Keratinocyte (primary cell): Measurements from ENCODE around the gene JAK3. TPM values are rescaled to one million over a fixed set of nuclear protein-coding genes. Genes with fewer than 3 reads are reported as not detected.
A peak's percentile ranks its signal among the peaks of the same experiment; 100 is the strongest.

Experiments
- DNase-seq: peaks from one replicate; pipeline ENCODE4 v3.0.0-alpha.2; 2011; ENCODE audit warnings: low read depth, missing footprints, low spot score
- FAIRE-seq: peaks from 2 replicates; lab custom pipeline; 2011; peaks lifted over from hg19 to GRCh38; lab: Jason Lieb, UNC
- H2AFZ ChIP-seq: 2 replicates; pipeline ENCODE4 v1.6.0; 2012; ENCODE audit warnings: low read length, control low read depth, inconsistent platforms; ENCODE audit not compliant: control insufficient read depth
- H3K27ac ChIP-seq: 2 replicates; pipeline ENCODE4 v1.5.1; 2011; ENCODE audit warnings: low read length; ENCODE audit not compliant: control insufficient read depth, insufficient read depth
- H3K27me3 ChIP-seq: 3 replicates; pipeline ENCODE4 v1.6.0; 2011; ENCODE audit warnings: low read length; ENCODE audit not compliant: control insufficient read depth, insufficient read depth; ENCODE audit errors: extremely low read depth
- H3K36me3 ChIP-seq, 2 experiments: 2 replicates in 1 of 2; 3 replicates in 1 of 2; pipeline ENCODE4 v1.5.1; 2011; ENCODE audit warnings: low read length in 2 of 2, mild to moderate bottlenecking in 1 of 2; ENCODE audit not compliant: control insufficient read depth in 2 of 2, insufficient read depth in 2 of 2; ENCODE audit errors: extremely low read depth in 1 of 2
- H3K4me1 ChIP-seq: 3 replicates; pipeline ENCODE4 v1.5.1; 2011; ENCODE audit warnings: low read length; ENCODE audit not compliant: control insufficient read depth, insufficient read depth; ENCODE audit errors: extremely low read depth
- H3K4me2 ChIP-seq: 3 replicates; pipeline ENCODE4 v1.6.0; 2011; ENCODE audit warnings: low read depth, low read length; ENCODE audit not compliant: control insufficient read depth, insufficient read depth; ENCODE audit errors: extremely low read depth
- H3K4me3 ChIP-seq, 3 experiments: fragments of 200-600 bp in 1 of 3; sonication (generic) in 1 of 3; 2 replicates in 2 of 3; 3 replicates in 1 of 3; pipeline ENCODE4 v1.5.1; 2011 to 2016; ENCODE audit warnings: low read length in 3 of 3, mild to moderate bottlenecking in 3 of 3, control low read depth in 2 of 3, inconsistent platforms in 1 of 3, low read depth in 1 of 3, mixed read lengths in 1 of 3, mixed run types in 1 of 3, moderate library complexity in 1 of 3; ENCODE audit not compliant: control insufficient read depth in 2 of 3, insufficient read depth in 2 of 3; ENCODE audit errors: extremely low read depth in 1 of 3
- H3K79me2 ChIP-seq: 2 replicates; pipeline ENCODE4 v1.6.0; 2012; ENCODE audit warnings: low read length; ENCODE audit not compliant: control insufficient read depth, insufficient read depth
- H3K9ac ChIP-seq: 3 replicates; pipeline ENCODE4 v1.6.0; 2011; ENCODE audit warnings: low read length; ENCODE audit not compliant: control insufficient read depth, insufficient read depth; ENCODE audit errors: extremely low read depth
- H3K9me1 ChIP-seq: 3 replicates; pipeline ENCODE4 v1.6.0; 2011; ENCODE audit warnings: low read length; ENCODE audit not compliant: control insufficient read depth, insufficient read depth; ENCODE audit errors: extremely low read depth
- H3K9me3 ChIP-seq: 2 replicates; pipeline ENCODE4 v1.5.1; 2012; ENCODE audit warnings: low read depth, low read length; ENCODE audit not compliant: control insufficient read depth
- H4K20me1 ChIP-seq: 3 replicates; pipeline ENCODE4 v1.6.0; 2011; ENCODE audit warnings: low read length; ENCODE audit not compliant: control insufficient read depth, insufficient read depth; ENCODE audit errors: extremely low read depth
- EZH2 ChIP-seq: IDR thresholded peaks from one replicate; pipeline ENCODE4 v1.6.1; 2012; ENCODE audit warnings: inconsistent platforms, mild to moderate bottlenecking, low read length, moderate library complexity
- dilution Hi-C: fragments of 300-500 bp; cut with MboI; formaldehyde crosslinking; loops from one replicate; pipeline ENCODE4 v1.7.0; 2020; ENCODE audit warnings: low sequenced_read_pairs; ENCODE audit not compliant: extremely low pct_ligation_motif_present
- polyA plus RNA-seq, 5 experiments: library from polyadenylated mRNA; depleted of rRNA in 3 of 5; stranded (reverse) in 3 of 5; stranded (forward) in 1 of 5; unstranded in 1 of 5; fragments of >200 nt; gene quantifications; 1 replicate in 1 of 5; 2 replicates in 3 of 5; 3 replicates in 1 of 5; pipeline versions ENCODE4 v1.2.1 to v1.2.3, GENCODE V29; 2011 to 2012; ENCODE audit warnings: missing spikeins in 2 of 5, low read depth in 1 of 5, low replicate concordance in 1 of 5
- small RNA-seq, 3 experiments: library from RNA; depleted of rRNA; stranded (forward); fragments of <200 nt; gene quantifications; one replicate each; pipeline ENCODE3, GENCODE V24; 2012; ENCODE audit warnings: low read depth in 3 of 3, low replicate concordance in 1 of 3; ENCODE audit not compliant: insufficient read length in 3 of 3
- TF ChIP-seq, protein P1 (sequence below), 3 experiments: IDR thresholded peaks in 1 of 3; conservative IDR thresholded peaks in 1 of 3; optimal IDR thresholded peaks in 1 of 3; 2 replicates in 2 of 3; 3 replicates in 1 of 3; pipeline versions ENCODE3 to v1.5.1; 2011; ENCODE audit warnings: low read length in 3 of 3, mild to moderate bottlenecking in 3 of 3, moderate library complexity in 2 of 3, control low read depth in 1 of 3, inconsistent platforms in 1 of 3; ENCODE audit not compliant: insufficient read depth in 2 of 3; ENCODE audit errors: extremely low read depth in 1 of 3

The JAK3 gene
- polyA plus RNA-seq, 1 donor (not counting 4 experiments of a cell fraction or from before 2014, with no cell fraction given) = 0.37 TPM

DNA sequence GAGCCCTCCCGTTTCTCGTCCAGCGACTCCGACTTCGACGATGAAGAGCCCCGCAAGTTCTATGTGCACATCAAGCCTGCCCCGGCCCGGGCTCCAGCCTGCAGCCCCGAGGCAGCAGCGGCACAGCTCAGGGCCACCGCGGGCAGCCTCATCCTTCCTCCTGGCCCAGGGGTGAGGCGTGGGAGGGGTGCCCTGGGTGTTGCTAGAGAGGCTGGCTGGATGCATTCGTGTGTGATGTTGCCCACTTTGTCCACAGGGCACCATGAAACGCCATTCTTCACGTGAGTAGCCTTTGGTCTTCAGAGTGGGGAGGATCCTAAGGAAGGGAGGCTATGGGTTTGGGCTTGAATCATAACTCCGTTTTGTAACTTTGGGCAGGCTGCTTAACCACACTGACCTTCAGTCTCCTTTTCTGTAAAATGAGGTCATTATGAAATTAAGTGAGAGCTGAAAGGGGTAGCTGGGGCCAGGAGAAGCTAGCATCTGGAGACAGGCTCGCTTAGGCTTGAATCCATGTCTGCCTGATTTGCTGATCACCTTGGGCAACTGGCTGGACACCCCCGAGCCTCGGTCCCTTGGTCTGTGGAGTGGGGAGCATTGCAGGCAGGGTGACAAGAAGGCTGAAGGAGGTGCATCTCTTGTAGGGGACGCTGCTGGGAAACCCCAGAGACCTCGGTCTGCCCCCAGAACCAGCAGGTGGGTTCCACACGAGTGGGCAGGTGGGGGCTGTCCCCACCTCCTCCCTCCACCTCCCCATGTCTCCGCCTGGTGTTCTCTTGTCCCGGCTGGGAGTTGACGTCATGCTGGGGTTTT lies 71.6 kb downstream of the JAK3 start:
- H3K9me1 ChIP-seq = no peaks in the 10 kb centered on the region
- H3K4me2 ChIP-seq = no peak overlapping the region
- no peaks in the 10 kb centered on the region for H4K20me1 ChIP-seq
- H3K9me3 ChIP-seq = no peaks in the 10 kb centered on the region
- H2AFZ ChIP-seq = no peak overlapping the region
- H3K4me3 ChIP-seq = no peak overlapping the region
- dilution Hi-C loops = no loop called here
- FAIRE-seq = no peak
- H3K4me1 ChIP-seq = peaks cover 3% of the 10 kb centered on the region
- H3K36me3 ChIP-seq = no peaks in the 10 kb centered on the region
- H3K27me3 ChIP-seq = peaks cover 5% of the 10 kb centered on the region
- H3K27ac ChIP-seq = no peak overlapping the region
- no peaks in the 10 kb centered on the region for H3K79me2 ChIP-seq
- TF ChIP-seq, protein P1, sequence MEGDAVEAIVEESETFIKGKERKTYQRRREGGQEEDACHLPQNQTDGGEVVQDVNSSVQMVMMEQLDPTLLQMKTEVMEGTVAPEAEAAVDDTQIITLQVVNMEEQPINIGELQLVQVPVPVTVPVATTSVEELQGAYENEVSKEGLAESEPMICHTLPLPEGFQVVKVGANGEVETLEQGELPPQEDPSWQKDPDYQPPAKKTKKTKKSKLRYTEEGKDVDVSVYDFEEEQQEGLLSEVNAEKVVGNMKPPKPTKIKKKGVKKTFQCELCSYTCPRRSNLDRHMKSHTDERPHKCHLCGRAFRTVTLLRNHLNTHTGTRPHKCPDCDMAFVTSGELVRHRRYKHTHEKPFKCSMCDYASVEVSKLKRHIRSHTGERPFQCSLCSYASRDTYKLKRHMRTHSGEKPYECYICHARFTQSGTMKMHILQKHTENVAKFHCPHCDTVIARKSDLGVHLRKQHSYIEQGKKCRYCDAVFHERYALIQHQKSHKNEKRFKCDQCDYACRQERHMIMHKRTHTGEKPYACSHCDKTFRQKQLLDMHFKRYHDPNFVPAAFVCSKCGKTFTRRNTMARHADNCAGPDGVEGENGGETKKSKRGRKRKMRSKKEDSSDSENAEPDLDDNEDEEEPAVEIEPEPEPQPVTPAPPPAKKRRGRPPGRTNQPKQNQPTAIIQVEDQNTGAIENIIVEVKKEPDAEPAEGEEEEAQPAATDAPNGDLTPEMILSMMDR (optimal IDR thresholded peaks at IDR 0.05 in 1 of 3, IDR thresholded peaks at IDR 0.05 in 1 of 3, conservative IDR thresholded peaks at IDR 0.05 in 1 of 3; ENCODE audit: extremely low read depth in 1 of 3, insufficient read depth in 2 of 3, low read length in 3 of 3) = no peak
- no peak for TF ChIP-seq EZH2
- no peak overlapping the region for H3K9ac ChIP-seq
- DNase-seq = no peak

DNA sequence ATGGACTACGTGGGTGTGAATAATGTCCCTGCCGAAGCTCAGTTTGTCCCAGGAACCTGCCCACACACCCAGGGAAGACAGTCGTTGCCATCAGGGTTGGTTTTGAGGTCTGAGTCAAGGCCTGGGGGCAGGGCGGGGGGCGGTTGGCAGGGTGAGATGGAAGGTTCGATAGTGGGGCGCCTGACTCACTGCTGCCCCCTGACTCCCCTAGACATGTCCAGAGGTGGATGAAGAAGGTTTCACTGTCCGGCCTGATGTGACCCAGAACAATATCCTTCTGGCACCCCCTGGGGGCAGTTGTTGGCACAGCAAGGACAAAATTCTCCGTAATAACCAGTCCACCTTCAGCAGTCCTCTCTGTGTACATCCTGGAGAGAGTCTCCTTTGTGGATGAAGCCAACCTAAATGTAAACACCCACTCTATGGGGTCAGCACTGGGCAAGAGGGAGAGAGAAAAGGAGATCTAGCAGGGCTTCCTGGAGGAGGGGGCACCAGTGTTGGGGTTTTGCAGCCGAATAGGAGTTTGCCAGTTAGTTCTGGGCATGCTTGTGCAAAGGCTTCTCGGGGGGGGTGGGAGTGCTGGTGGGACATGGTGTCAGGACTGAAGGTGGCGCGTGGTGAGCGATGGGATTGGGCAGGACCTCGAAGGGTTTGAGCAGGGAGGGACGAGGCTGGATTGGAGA lies 72.4 kb downstream of the JAK3 start:
- Histone ChIP-seq H3K9me1 (no peaks in the 10 kb centered on the region), H3K9me3 (no peaks in the 10 kb centered on the region), H3K36me3 (no peaks in the 10 kb centered on the region), H3K27me3 (peaks cover 5% of the 10 kb centered on the region), H2AFZ (no peak overlapping the region), H3K4me3 (no peak overlapping the region), H4K20me1 (no peaks in the 10 kb centered on the region), H3K27ac (no peak overlapping the region), H3K79me2 (no peaks in the 10 kb centered on the region), H3K9ac (no peak overlapping the region), H3K4me2 (no peak overlapping the region), H3K4me1 (peaks cover 3% of the 10 kb centered on the region)
- dilution Hi-C loops = no loop called here
- DNase-seq (no peak), FAIRE-seq (no peak)
- TF ChIP-seq EZH2 = no peak
- TF ChIP-seq, protein P1 (optimal IDR thresholded peaks at IDR 0.05 in 1 of 3, IDR thresholded peaks at IDR 0.05 in 1 of 3, conservative IDR thresholded peaks at IDR 0.05 in 1 of 3; ENCODE audit: extremely low read depth in 1 of 3, insufficient read depth in 2 of 3, low read length in 3 of 3) = peak; percentile 61 to 73 (median 72)

Small RNA genes within 50 kb of the gene (small RNA-seq; reads per million reads assigned to genes)
- 0 reads per million in 3 experiments for gene SNORA68

Other genes with a start within 250 kb of the JAK3 start
- gene UNC13A, start 159.6 kb downstream of the JAK3 start, polyA plus RNA-seq = under 0.01 TPM in 1 of 3 replicates, not detected in the others
- 3.7 to 10.7 TPM (median 4.4 TPM) in 3 replicates for gene MAP1S, start 128.5 kb downstream of the JAK3 start, polyA plus RNA-seq
- 0.14 to 0.22 TPM (median 0.21 TPM) in 3 replicates for gene FCHO1, start 96.5 kb downstream of the JAK3 start, polyA plus RNA-seq
- gene B3GNT3, start 52.8 kb downstream of the JAK3 start, polyA plus RNA-seq = 3.6 to 5.1 TPM (median 4.4 TPM) in 3 replicates
- 0.19 to 0.24 TPM in 2 of 3 replicates, not detected in the other for gene INSL3, start 26.5 kb downstream of the JAK3 start, polyA plus RNA-seq
- 1,044 to 1,469 TPM (median 1,312 TPM) in 3 replicates for gene RPL18A, start 11.9 kb upstream of the JAK3 start, polyA plus RNA-seq
- gene SLC5A5, start 24.0 kb upstream of the JAK3 start, polyA plus RNA-seq = not detected in 3 replicates
- gene CCDC124, start 85.0 kb upstream of the JAK3 start, polyA plus RNA-seq = 56.8 to 87.0 TPM (median 58.7 TPM) in 3 replicates
- not detected in 3 replicates for gene KCNN1, start 119.1 kb upstream of the JAK3 start, polyA plus RNA-seq
- 2.4 to 3.5 TPM (median 2.5 TPM) in 3 replicates for gene ARRDC2, start 160.2 kb upstream of the JAK3 start, polyA plus RNA-seq
- 0.09 TPM in 1 of 3 replicates, not detected in the others for gene IL12RB1, start 239.0 kb upstream of the JAK3 start, polyA plus RNA-seq
- gene MAST3, start 249.8 kb upstream of the JAK3 start, polyA plus RNA-seq = 0.73 to 1.4 TPM (median 0.76 TPM) in 3 replicates